Endodermal cell (in vitro differentiated cells): ENCODE data around the gene ZBTB16. TPM values are rescaled to one million over a fixed set of nuclear protein-coding genes. Genes with fewer than 3 reads are reported as not detected.

ENCODE experiments used
- DNase-seq: peaks from one replicate; pipeline ENCODE4 v3.0.0-alpha.2; 2017
- H3K27ac ChIP-seq: 2 replicates; pipeline ENCODE4 v1.5.1; 2013; ENCODE audit warnings: mild to moderate bottlenecking, low read depth, low read length, moderate library complexity
- H3K27me3 ChIP-seq: 2 replicates; pipeline ENCODE4 v1.6.1; 2013; ENCODE audit warnings: mild to moderate bottlenecking, low read length, moderate library complexity; ENCODE audit not compliant: insufficient read depth, control insufficient read depth, poor library complexity, severe bottlenecking
- H3K36me3 ChIP-seq: 2 replicates; pipeline ENCODE4 v1.7.0; 2013; ENCODE audit warnings: mild to moderate bottlenecking, low read length, moderate library complexity; ENCODE audit not compliant: control insufficient read depth, insufficient read depth
- H3K4me1 ChIP-seq: one replicate; pipeline ENCODE4 v1.7.0; 2013; ENCODE audit warnings: low read length; ENCODE audit not compliant: control insufficient read depth, insufficient read depth
- H3K4me3 ChIP-seq: 2 replicates; pipeline ENCODE4 v1.5.1; 2013; ENCODE audit warnings: mild to moderate bottlenecking, low read length, moderate library complexity
- H3K9ac ChIP-seq: 2 replicates; pipeline ENCODE4 v1.6.1; 2013; ENCODE audit warnings: mild to moderate bottlenecking, low read length, moderate library complexity; ENCODE audit not compliant: poor library complexity, severe bottlenecking; ENCODE audit errors: extremely low read depth
- H3K9me3 ChIP-seq: 2 replicates; pipeline ENCODE4 v1.6.1; 2013; ENCODE audit warnings: mild to moderate bottlenecking, low read length, moderate library complexity; ENCODE audit not compliant: control insufficient read depth
- H3K27ac Mint-ChIP-seq: 2 replicates; pipeline ENCODE4 v1.8.0; 2020; ENCODE audit warnings: mixed read lengths
- H3K27me3 Mint-ChIP-seq: 2 replicates; pipeline ENCODE4 v1.8.0; 2021; ENCODE audit warnings: mild to moderate bottlenecking, mixed read lengths; ENCODE audit not compliant: insufficient read depth
- H3K36me3 Mint-ChIP-seq: 2 replicates; pipeline ENCODE4 v1.8.0; 2020; ENCODE audit warnings: low read depth, mixed read lengths
- H3K4me1 Mint-ChIP-seq: 2 replicates; pipeline ENCODE4 v1.8.0; 2020; ENCODE audit warnings: mixed read lengths
- H3K4me3 Mint-ChIP-seq: 2 replicates; pipeline ENCODE4 v1.8.0; 2020; ENCODE audit warnings: mild to moderate bottlenecking, moderate library complexity, mixed read lengths
- H3K9me3 Mint-ChIP-seq: 2 replicates; pipeline ENCODE4 v1.8.0; 2020; ENCODE audit warnings: mild to moderate bottlenecking, mixed read lengths
- WGBS, 2 experiments: methylation state at CpG; one replicate each; pipeline versions ENCODE4 v1.1.5 to v1.1.7; 2013; ENCODE audit warnings: missing lambda C conversion rate in 2 of 2, mixed read lengths in 1 of 2; ENCODE audit not compliant: insufficient coverage in 1 of 2, insufficient read length in 1 of 2; 5-methylcytosine and 5-hydroxymethylcytosine counted together
- total RNA-seq, 2 donors: library from RNA; stranded (reverse); fragmentation: NEBNext Ultra II Directional in 1 of 2; extraction: Animal tissue kit (Norgen Biotek cat#: 25700) in 1 of 2; gene quantifications; 2 replicates in 1 of 2; 3 replicates in 1 of 2; pipeline ENCODE4 v1.2.1, GENCODE V29; 2021
- TF ChIP-seq, protein P1 (sequence below): fragments of 200-600 bp; sonication (generic); conservative IDR thresholded peaks from 2 replicates; pipeline ENCODE4 v1.5.0; 2021; ENCODE audit warnings: antibody characterized with exemption, mild to moderate bottlenecking

ZBTB16 gene
- total RNA-seq, 2 donors from 2014 or later, result 4.1 to 5.8 TPM

DNA sequence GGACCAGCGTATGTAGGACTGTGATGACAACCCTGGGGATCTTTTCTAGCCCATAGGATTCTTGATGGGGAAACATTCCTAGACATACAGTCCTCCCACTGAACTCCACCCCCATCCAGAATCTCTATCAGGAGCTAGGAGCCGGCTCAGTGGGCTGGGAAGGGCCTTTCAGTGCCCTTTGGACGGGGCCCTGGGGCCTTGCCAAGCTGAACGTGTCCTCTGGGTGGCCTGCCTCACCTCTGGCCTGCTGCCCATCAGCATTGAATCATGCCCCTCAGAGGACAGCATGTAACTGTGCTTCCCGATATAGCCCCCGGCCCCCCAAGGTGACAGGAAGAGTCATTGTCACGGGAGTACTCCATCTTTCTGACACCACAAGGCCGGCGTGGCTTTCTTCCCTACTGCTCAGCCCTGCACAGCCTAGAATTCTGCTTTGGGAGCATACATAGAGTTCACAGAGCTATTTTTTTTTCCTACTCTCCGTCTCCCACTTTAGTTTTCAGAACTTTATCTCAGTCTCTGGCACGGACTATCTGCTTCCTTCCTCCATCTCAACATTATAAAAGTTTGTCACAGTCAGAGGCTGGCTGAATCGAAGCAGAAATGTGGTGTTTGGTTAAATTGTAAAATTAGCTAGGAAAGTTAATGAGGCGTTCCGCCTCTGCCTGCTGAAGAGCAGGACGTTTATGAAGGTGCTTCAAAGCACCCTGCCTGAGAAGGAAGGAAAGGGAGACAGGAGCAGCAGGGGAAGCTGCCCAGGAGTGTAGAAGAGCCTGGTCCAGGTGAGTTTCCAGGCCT lies 111.9 kb downstream of the ZBTB16 start:
- peak overlapping the region; percentile 55 for H3K27ac ChIP-seq
- TF ChIP-seq, protein P1, sequence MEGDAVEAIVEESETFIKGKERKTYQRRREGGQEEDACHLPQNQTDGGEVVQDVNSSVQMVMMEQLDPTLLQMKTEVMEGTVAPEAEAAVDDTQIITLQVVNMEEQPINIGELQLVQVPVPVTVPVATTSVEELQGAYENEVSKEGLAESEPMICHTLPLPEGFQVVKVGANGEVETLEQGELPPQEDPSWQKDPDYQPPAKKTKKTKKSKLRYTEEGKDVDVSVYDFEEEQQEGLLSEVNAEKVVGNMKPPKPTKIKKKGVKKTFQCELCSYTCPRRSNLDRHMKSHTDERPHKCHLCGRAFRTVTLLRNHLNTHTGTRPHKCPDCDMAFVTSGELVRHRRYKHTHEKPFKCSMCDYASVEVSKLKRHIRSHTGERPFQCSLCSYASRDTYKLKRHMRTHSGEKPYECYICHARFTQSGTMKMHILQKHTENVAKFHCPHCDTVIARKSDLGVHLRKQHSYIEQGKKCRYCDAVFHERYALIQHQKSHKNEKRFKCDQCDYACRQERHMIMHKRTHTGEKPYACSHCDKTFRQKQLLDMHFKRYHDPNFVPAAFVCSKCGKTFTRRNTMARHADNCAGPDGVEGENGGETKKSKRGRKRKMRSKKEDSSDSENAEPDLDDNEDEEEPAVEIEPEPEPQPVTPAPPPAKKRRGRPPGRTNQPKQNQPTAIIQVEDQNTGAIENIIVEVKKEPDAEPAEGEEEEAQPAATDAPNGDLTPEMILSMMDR, result no peak
- H3K4me3 ChIP-seq, result no peak overlapping the region
- no peak overlapping the region for H3K9ac ChIP-seq
- 83 to 89% methylated on average over 12 to 15 of the region's 15 CpGs for WGBS, 2 experiments
- no peaks in the 10 kb centered on the region for H3K9me3 ChIP-seq
- Mint-ChIP-seq H3K27ac (no peak overlapping the region), H3K4me1 (no peaks in the 10 kb centered on the region), H3K9me3 (no peaks in the 10 kb centered on the region), H3K27me3 (peaks cover 11% of the 10 kb centered on the region), H3K4me3 (no peak overlapping the region), H3K36me3 (no peaks in the 10 kb centered on the region)
- no peak for DNase-seq
- no peaks in the 10 kb centered on the region for H3K36me3 ChIP-seq
- H3K4me1 ChIP-seq, result no peaks in the 10 kb centered on the region
- H3K27me3 ChIP-seq, result peaks cover 9% of the 10 kb centered on the region

DNA sequence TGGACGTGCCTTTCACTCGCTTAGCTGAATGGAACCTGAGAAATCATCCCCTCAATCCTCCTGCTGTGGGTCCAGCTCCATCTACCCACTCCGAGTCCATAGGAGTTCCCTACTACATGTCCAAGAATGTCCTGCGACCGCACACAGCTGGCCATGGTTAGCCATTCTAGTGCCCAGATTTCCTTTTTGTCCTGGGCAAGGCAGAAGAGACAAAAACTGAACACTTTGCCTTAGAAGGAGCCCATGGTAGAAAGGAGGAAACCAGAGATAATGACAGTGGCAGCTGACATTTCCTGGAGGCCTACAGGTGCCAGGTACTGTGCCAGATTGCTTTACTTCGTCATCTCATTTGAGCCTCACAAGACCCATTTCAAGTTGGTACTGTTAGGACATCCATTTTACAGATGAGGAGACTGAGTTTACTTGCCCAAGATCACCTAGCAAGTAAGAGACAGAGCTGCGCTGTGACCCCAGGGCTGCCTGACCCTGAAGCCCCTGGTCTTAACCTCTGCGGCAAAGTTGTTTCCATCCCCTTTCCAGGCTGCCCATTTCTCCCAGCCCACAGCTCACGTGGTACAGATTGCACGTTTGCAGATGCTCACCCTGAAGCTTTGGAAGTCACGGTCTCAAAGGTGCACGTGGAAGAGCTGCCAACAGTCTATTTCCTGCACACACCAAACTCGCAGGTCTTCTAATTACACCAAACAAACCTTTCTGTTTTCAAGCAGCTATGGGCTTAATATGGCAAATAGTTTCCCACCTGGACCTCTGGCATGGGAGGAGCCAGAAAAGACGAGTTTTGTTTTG lies 112.7 kb downstream of the ZBTB16 start:
- no peak for DNase-seq
- Histone ChIP-seq H3K36me3 (no peaks in the 10 kb centered on the region), H3K9me3 (no peaks in the 10 kb centered on the region), H3K27ac (no peak overlapping the region), H3K4me1 (no peaks in the 10 kb centered on the region), H3K9ac (no peak overlapping the region), H3K27me3 (peaks cover 12% of the 10 kb centered on the region), H3K4me3 (no peak overlapping the region)
- TF ChIP-seq, protein P1, result no peak
- WGBS, 2 experiments, result 91 to 92% methylated on average over 12 to 14 of the region's 14 CpGs
- H3K4me1 Mint-ChIP-seq, result no peaks in the 10 kb centered on the region
- peaks cover 15% of the 10 kb centered on the region for H3K27me3 Mint-ChIP-seq
- H3K4me3 Mint-ChIP-seq, result no peak overlapping the region
- no peaks in the 10 kb centered on the region for H3K36me3 Mint-ChIP-seq
- no peaks in the 10 kb centered on the region for H3K9me3 Mint-ChIP-seq
- no peak overlapping the region for H3K27ac Mint-ChIP-seq

DNA sequence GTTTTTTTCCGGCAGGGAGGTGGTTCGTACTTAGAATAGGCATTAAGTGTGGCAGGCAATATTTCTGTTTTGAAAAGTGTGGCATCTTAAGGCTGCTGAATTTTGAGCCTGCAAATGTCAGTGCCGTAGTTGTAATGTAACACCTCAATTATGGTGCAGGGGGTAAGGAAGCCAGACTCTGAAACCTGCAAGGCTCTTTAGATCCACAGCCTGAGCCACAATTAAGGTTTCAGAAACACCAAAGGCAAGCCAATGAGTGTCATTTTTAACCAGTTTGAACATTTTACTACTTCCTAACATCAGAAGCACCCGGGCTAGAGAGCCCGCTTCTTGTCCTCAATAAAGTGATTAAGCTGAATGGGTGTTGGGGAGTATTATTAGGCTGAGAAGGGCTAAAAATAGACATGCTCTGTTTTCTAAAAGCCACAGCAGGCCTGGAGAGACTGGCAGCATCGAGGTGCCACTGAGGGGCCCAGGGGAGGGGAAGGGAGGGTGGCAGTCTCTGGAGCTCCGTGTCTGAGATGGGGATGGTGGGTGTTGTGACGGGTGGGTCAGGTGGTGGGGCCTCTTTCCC lies 113.4 kb downstream of the ZBTB16 start:
- Mint-ChIP-seq H3K27me3 (peaks cover 15% of the 10 kb centered on the region), H3K4me1 (no peaks in the 10 kb centered on the region), H3K27ac (no peak overlapping the region), H3K4me3 (no peak overlapping the region), H3K36me3 (no peaks in the 10 kb centered on the region), H3K9me3 (no peaks in the 10 kb centered on the region)
- H3K4me3 ChIP-seq, result no peak overlapping the region
- no peaks in the 10 kb centered on the region for H3K9me3 ChIP-seq
- H3K4me1 ChIP-seq, result no peaks in the 10 kb centered on the region
- peaks cover 12% of the 10 kb centered on the region for H3K27me3 ChIP-seq
- 79 to 85% methylated on average over 5 to 8 of the region's 8 CpGs for WGBS, 2 experiments
- TF ChIP-seq, protein P1, result no peak
- H3K36me3 ChIP-seq, result no peaks in the 10 kb centered on the region
- H3K27ac ChIP-seq, result no peak overlapping the region
- DNase-seq, result no peak
- no peak overlapping the region for H3K9ac ChIP-seq
